MM.1S (cell line): ENCODE results near the gene PCSK1N.

Source experiments
- CTCF ChIP-seq: fragments of 300-600 bp; sonication (generic); IDR thresholded peaks from 2 replicates; pipeline ENCODE4 v1.5.1; 2016; ENCODE audit warnings: antibody characterized with exemption, low read length, mixed read lengths
- EZH2 ChIP-seq: fragments of 300-600 bp; sonication (generic); optimal IDR thresholded peaks from 2 replicates; pipeline ENCODE3; 2017; ENCODE audit warnings: low read depth, mild to moderate bottlenecking, antibody characterized with exemption, low read length, mixed read lengths

GRCh38 chrX:48818866-48819265 lies 16.5 kb downstream of the PCSK1N start:
- no peak for TF ChIP-seq CTCF
- TF ChIP-seq EZH2: no peak
